Colonic mucosa (tissue), 4 donors: ENCODE results near the gene TMC7. TPM values are rescaled to one million over a fixed set of nuclear protein-coding genes. Genes with fewer than 3 reads are reported as not detected.

Experiments used
- DNase-seq: peaks from one replicate; pipeline ENCODE4 v3.0.0-alpha.2; 2020
- H3K27ac ChIP-seq: fragments of 200-600 bp; one replicate; pipeline ENCODE4 v1.8.0; 2021
- H3K27me3 ChIP-seq: fragments of 200-600 bp; one replicate; pipeline ENCODE4 v1.8.0; 2021
- H3K36me3 ChIP-seq: fragments of 200-600 bp; one replicate; pipeline ENCODE4 v1.8.0; 2021
- H3K4me1 ChIP-seq: fragments of 200-600 bp; one replicate; pipeline ENCODE4 v1.8.0; 2021; ENCODE audit warnings: mild to moderate bottlenecking
- H3K4me3 ChIP-seq: fragments of 200-600 bp; one replicate; pipeline ENCODE4 v1.8.0; 2021
- H3K9ac ChIP-seq, 2 donors: one replicate each; pipeline ENCODE4 v1.7.0; 2013; ENCODE audit warnings: control low read depth in 2 of 2, low read depth in 2 of 2, low read length in 2 of 2
- H3K9me3 ChIP-seq: fragments of 200-600 bp; one replicate; pipeline ENCODE4 v1.8.0; 2021
- intact Hi-C: fragments of 100-400 bp; cut with DNase I; formaldehyde crosslinking; loops from one replicate; pipeline ENCODE4 v1.14.1; 2022
- total RNA-seq, 2 donors: library from RNA; stranded (reverse); fragmentation: NEBNext Ultra II Directional in 1 of 2; extraction: Animal tissue kit (Norgen Biotek cat#: 25700) in 1 of 2; gene quantifications; one replicate each; pipeline ENCODE4 v1.2.1, GENCODE V29; 2021
- TF ChIP-seq, protein P1 (sequence below): fragments of 200-600 bp; IDR thresholded peaks from one replicate; pipeline ENCODE4 v1.8.0; 2022; ENCODE audit warnings: antibody characterized with exemption, mild to moderate bottlenecking
- donor health status: healthy.
- donor health status: DM: no; HTN: no; CAD: no.
- donor health status: DM: no; HTN: no; CAD: no.

The TMC7 gene
- total RNA-seq, 2 donors from 2014 or later = 10.0 to 10.6 TPM

DNA sequence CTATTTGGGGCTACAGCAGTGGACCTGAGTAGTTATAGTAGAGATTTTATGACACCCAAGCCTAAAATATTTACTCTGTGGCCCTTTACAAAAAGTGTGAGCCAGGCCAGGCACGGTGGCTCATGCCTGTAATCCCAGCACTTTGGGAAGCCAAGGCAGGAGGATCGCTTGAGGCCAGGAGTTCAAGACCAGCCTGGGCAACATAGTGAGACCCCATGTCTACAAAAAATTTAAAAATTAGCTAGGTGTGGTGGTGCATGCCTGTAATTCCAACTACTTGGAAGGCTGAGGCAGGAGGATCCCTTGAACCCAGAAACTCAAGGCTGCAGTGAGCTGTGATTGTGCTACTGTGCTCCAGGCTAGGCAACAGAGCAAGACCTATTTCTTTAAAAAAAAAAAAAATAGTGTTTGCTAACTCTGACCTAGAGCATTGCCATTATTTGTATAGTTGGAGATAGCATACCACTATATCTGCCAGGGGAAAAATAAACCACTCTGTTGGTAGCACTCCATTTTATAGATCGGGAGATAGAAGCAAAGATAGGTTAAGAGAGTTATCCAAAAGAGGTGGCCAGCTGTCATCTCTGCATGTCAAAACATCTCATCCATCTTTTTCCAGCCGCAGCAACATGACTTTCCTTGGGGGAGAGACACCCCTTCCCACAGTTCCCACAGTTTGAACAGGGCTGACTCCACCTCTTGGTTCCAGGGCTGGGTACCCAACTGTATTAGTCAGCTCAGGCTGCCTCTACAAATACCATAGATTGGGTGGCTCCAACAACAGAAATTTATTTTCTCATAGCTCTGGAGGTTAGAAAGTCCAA lies 127.0 kb downstream of the TMC7 start:
- H3K27me3 ChIP-seq = no peaks in the 10 kb centered on the region
- peaks cover 10% of the 10 kb centered on the region for H3K4me1 ChIP-seq
- H3K27ac ChIP-seq = no peak overlapping the region

DNA sequence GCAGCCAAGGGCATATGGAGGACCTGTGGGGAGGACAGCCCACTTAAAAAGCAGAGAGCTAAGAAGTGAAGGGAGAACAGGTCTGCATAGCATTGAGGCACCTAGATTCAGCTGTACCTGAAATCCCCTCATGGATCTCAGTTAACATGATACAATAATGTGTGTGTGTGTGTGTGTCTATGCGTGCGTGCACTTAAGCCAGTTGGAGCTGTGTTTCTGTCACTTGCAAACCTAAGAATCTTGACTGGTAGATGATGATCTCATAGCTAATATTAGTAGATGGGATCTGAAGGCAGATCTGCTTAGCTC lies 128.3 kb downstream of the TMC7 start:
- no peak overlapping the region for H3K27ac ChIP-seq
- TF ChIP-seq, protein P1, sequence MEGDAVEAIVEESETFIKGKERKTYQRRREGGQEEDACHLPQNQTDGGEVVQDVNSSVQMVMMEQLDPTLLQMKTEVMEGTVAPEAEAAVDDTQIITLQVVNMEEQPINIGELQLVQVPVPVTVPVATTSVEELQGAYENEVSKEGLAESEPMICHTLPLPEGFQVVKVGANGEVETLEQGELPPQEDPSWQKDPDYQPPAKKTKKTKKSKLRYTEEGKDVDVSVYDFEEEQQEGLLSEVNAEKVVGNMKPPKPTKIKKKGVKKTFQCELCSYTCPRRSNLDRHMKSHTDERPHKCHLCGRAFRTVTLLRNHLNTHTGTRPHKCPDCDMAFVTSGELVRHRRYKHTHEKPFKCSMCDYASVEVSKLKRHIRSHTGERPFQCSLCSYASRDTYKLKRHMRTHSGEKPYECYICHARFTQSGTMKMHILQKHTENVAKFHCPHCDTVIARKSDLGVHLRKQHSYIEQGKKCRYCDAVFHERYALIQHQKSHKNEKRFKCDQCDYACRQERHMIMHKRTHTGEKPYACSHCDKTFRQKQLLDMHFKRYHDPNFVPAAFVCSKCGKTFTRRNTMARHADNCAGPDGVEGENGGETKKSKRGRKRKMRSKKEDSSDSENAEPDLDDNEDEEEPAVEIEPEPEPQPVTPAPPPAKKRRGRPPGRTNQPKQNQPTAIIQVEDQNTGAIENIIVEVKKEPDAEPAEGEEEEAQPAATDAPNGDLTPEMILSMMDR = no peak
- DNase-seq = no peak
- no peaks in the 10 kb centered on the region for H3K36me3 ChIP-seq
- no peaks in the 10 kb centered on the region for H3K9me3 ChIP-seq
- no peak overlapping the region for H3K9ac ChIP-seq
- peaks cover 12% of the 10 kb centered on the region for H3K4me1 ChIP-seq
- intact Hi-C loops = no loop called here
- no peaks in the 10 kb centered on the region for H3K27me3 ChIP-seq
- H3K4me3 ChIP-seq = no peak overlapping the region

More for the DNA sequence above, 127.0 kb downstream of the TMC7 start:
- Histone ChIP-seq H3K4me3 (no peak overlapping the region), H3K9me3 (no peaks in the 10 kb centered on the region), H3K36me3 (no peaks in the 10 kb centered on the region), H3K9ac (no peak overlapping the region)
- TF ChIP-seq, protein P1 = no peak
- DNase-seq = no peak
- intact Hi-C loops = no loop called here

Other genes with a start within 250 kb of the TMC7 start
- gene RPS15A, start 193.6 kb upstream of the TMC7 start, total RNA-seq = 1,000 to 10,000 TPM; 1,011 to 1,121 TPM
- 100 to 1,000 TPM; 205 to 251 TPM for gene ARL6IP1, start 182.4 kb upstream of the TMC7 start, total RNA-seq
- 10 to 100 TPM; 73.6 to 83.3 TPM for gene SMG1, start 57.5 kb upstream of the TMC7 start, total RNA-seq
- 10 to 100 TPM; 28.4 to 39.0 TPM for gene COQ7, start 83.7 kb downstream of the TMC7 start, total RNA-seq
- 10 to 100 TPM; 34.9 to 36.2 TPM for gene ITPRIPL2, start 130.0 kb downstream of the TMC7 start, total RNA-seq
- gene SYT17, start 184.3 kb downstream of the TMC7 start, total RNA-seq = 1 to 10 TPM; 5.1 to 5.5 TPM